ENCODE measurements around the gene NECAB3. TPM values are rescaled to one million over a fixed set of nuclear protein-coding genes. Genes with fewer than 3 reads are reported as not detected.

NECAB3 gene
- total RNA-seq, 6 experiments from 2014 or later, result 13.2 to 21.9 (median 19.2) TPM

DNA sequence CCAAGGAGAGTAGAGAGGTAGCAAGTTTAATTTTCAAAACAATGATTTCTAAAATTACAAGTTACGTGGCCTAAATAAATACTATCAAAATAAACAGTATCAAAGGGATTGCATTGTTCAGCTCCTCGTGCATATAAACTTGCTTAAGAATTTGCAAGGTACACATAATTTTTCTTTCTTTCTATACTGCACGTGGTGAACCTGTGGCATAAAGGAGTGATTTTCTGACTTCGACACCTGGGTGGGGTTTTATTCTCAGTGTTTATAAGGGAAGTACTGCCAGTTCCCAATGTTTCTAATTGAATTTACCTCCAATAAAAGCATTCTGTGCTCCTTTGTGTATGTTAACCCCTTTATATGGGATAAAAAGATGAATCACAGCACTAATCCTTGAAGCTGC, 62.2 kb downstream of the NECAB3 start:
- WGBS (ENCODE audit: insufficient coverage, low coverage, low lambda C conversion rate, missing lambda C conversion rate), result 66% methylated on average over 4 of the region's 4 CpGs
- no peak for ATAC-seq
- no peaks in the 10 kb centered on the region for H3K9me3 ChIP-seq

DNA sequence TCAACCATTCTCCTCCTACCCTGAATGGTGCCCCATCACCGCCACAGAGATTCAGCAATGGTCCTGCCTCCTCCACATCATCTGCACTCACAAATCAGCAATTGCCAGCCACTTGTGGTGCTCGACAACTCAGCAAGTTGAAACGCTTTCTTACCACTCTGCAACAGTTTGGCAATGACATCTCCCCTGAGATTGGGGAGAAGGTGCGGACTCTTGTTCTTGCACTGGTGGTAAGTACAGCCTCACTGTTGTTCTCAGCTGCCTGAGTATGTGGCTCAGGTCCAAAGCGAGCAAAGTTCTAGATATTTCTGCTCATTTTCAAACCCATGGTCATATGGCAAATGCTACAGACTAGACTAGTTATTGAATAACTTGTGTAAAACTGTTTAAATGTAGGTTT, 63.1 kb downstream of the NECAB3 start:
- Histone ChIP-seq H3K36me3 (peaks cover 0 to 31% (median 3%) of the 10 kb centered on the region in 4 donors), H3K9me3 (no peaks in the 10 kb centered on the region), H3K4me1 (no peaks in the 10 kb centered on the region), H3K4me3 (no peak overlapping the region), H3K27me3 (no peaks in the 10 kb centered on the region), H3K27ac (no peak overlapping the region)
- intact Hi-C loops (cut with DNase I), result no loop called here
- ATAC-seq (no peak), DNase-seq (no peak)
- TF ChIP-seq, protein P1, sequence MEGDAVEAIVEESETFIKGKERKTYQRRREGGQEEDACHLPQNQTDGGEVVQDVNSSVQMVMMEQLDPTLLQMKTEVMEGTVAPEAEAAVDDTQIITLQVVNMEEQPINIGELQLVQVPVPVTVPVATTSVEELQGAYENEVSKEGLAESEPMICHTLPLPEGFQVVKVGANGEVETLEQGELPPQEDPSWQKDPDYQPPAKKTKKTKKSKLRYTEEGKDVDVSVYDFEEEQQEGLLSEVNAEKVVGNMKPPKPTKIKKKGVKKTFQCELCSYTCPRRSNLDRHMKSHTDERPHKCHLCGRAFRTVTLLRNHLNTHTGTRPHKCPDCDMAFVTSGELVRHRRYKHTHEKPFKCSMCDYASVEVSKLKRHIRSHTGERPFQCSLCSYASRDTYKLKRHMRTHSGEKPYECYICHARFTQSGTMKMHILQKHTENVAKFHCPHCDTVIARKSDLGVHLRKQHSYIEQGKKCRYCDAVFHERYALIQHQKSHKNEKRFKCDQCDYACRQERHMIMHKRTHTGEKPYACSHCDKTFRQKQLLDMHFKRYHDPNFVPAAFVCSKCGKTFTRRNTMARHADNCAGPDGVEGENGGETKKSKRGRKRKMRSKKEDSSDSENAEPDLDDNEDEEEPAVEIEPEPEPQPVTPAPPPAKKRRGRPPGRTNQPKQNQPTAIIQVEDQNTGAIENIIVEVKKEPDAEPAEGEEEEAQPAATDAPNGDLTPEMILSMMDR (IDR thresholded peaks at IDR 0.05), result no peak
- TF ChIP-seq POLR2A (IDR thresholded peaks at IDR 0.05), result no peak
- 93% methylated on average over 5 of the region's 5 CpGs for WGBS (ENCODE audit: insufficient coverage, low coverage, low lambda C conversion rate, missing lambda C conversion rate)

More for the DNA sequence above, 62.2 kb downstream of the NECAB3 start:
- Histone ChIP-seq H3K27me3 (no peaks in the 10 kb centered on the region), H3K27ac (no peak overlapping the region), H3K36me3 (peaks cover 0 to 31% (median 3%) of the 10 kb centered on the region in 4 donors), H3K4me3 (no peak overlapping the region), H3K4me1 (no peaks in the 10 kb centered on the region)
- DNase-seq, result no peak
- TF ChIP-seq POLR2A (IDR thresholded peaks at IDR 0.05), result no peak
- TF ChIP-seq, protein P1 (IDR thresholded peaks at IDR 0.05), result no peak
- intact Hi-C loops (cut with DNase I), result no loop called here

DNA sequence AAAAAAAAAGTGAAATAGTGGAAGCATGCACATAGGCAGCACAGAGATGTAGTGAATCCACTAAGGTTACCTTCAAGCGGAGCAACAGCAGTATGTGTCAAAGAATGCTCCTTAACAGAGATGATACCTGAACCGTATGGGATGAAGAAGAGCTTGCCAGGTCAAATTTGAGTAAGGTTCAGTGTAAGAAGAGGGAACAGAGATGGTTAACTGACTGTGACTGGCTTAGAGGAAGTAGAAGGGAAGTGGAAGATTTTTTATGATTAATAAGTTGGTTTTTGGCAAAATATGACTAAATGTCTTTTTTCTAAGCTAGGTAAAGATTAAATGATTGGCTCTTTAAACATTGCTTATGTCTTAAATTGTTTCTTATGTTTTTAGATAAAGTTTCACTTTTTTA, 64.7 kb downstream of the NECAB3 start:
- ATAC-seq, result no peak
- Histone ChIP-seq H3K27me3 (no peaks in the 10 kb centered on the region), H3K36me3 (peaks cover 0 to 22% (median 3%) of the 10 kb centered on the region in 4 donors), H3K9me3 (no peaks in the 10 kb centered on the region), H3K4me3 (no peak overlapping the region), H3K27ac (no peak overlapping the region), H3K4me1 (peaks cover 0 to 11% (median 5%) of the 10 kb centered on the region in 4 donors)
- WGBS (ENCODE audit: insufficient coverage, low coverage, low lambda C conversion rate, missing lambda C conversion rate), result 96% methylated on average over 2 of the region's 2 CpGs
- no peak for TF ChIP-seq POLR2A (IDR thresholded peaks at IDR 0.05)
- TF ChIP-seq, protein P1 (IDR thresholded peaks at IDR 0.05), result no peak
- intact Hi-C loops (cut with DNase I), result no loop called here
- no peak for DNase-seq

Other genes starting within 250 kb of the NECAB3 start
- 10 to 100 TPM in 2 of 6 experiments, 1 to 10 TPM in 4; 6.5 to 13.3 (median 8.1) TPM for gene SNTA1, start 230.7 kb downstream of the NECAB3 start, total RNA-seq
- gene CBFA2T2, start 184.3 kb downstream of the NECAB3 start, total RNA-seq, result 1 to 10 TPM; 4.5 to 7.3 (median 5.6) TPM
- gene C20orf144, start 12.1 kb downstream of the NECAB3 start, total RNA-seq, result under 1 TPM in 1 of 6 experiments, not detected in 5; 0.18 TPM
- 1 to 10 TPM in 1 of 6 experiments, under 1 TPM in 4, not detected in 1; 0.20 to 1.1 (median 0.56) TPM for gene ACTL10, start 7.5 kb downstream of the NECAB3 start, total RNA-seq
- 1 to 10 TPM in 2 of 6 experiments, under 1 TPM in 4; 0.24 to 8.8 (median 0.77) TPM for gene E2F1, start 12.0 kb upstream of the NECAB3 start, total RNA-seq
- 10 to 100 TPM in 4 of 6 experiments, 1 to 10 TPM in 2; 5.5 to 17.8 (median 12.9) TPM for gene PXMP4, start 45.9 kb upstream of the NECAB3 start, total RNA-seq
- gene ZNF341, start 57.6 kb upstream of the NECAB3 start, total RNA-seq, result 1 to 10 TPM in 5 of 6 experiments, under 1 TPM in 1; 0.99 to 2.0 (median 1.6) TPM
- 10 to 100 TPM; 21.0 to 40.8 (median 28.3) TPM for gene CHMP4B, start 136.9 kb upstream of the NECAB3 start, total RNA-seq

Data from right lobe of liver (tissue), 6 donors.